A673 (cell line): ENCODE data around the gene GRID2.

Source experiments
- CTCF ChIP-seq: fragments of 300-800, 200-600 bp; sonication (generic); conservative IDR thresholded peaks from 2 replicates; pipeline ENCODE4 v1.5.1; 2017; ENCODE audit warnings: low read depth, mild to moderate bottlenecking, antibody characterized with exemption, low read length, moderate library complexity, mixed read lengths
- EZH2 ChIP-seq: fragments of 200-600 bp; sonication (generic); IDR thresholded peaks from 2 replicates; pipeline ENCODE4 v1.6.1; 2017; ENCODE audit warnings: borderline replicate concordance, low read depth, mild to moderate bottlenecking, mixed read lengths, antibody characterized with exemption, low read length; ENCODE audit not compliant: poor library complexity, severe bottlenecking

GRCh38 chr4:93029769-93030168 lies 726.0 kb downstream of the GRID2 start:
- TF ChIP-seq CTCF (no peak), EZH2 (no peak)
